HepG2 (cell line): ENCODE results near the gene SEMA3B. TPM values are rescaled to one million over a fixed set of nuclear protein-coding genes. Genes with fewer than 3 reads are reported as not detected.

Experiments
- ATF4 ChIP-seq, 2 experiments: fragments of 450-650 bp in 1 of 2; sonication (generic) in 1 of 2; formaldehyde crosslinking; IDR thresholded peaks; 2 replicates each; pipeline versions ENCODE4 v1.5.0 to v1.8.0; 2020 to 2022; ENCODE audit warnings: mild to moderate bottlenecking in 1 of 2, missing genetic modification reagents in 1 of 2
- MAF1 ChIP-seq: sonication (generic); formaldehyde crosslinking; IDR thresholded peaks from 2 replicates; pipeline ENCODE4 v1.5.0; 2020; ENCODE audit warnings: missing genetic modification reagents, borderline replicate concordance
- NR2F2 ChIP-seq: IDR thresholded peaks from 2 replicates; pipeline ENCODE4 v1.6.1; 2012; ENCODE audit warnings: low read depth, inconsistent platforms, borderline replicate concordance
- SMARCC2 ChIP-seq: fragments of 450-650 bp; IDR thresholded peaks from 2 replicates; pipeline ENCODE4 v1.6.1; 2017; ENCODE audit warnings: antibody characterized with exemption, mild to moderate bottlenecking
- TBP ChIP-seq: sonication (generic); formaldehyde crosslinking; IDR thresholded peaks from 2 replicates; pipeline ENCODE4 v1.5.0; 2020; ENCODE audit warnings: missing genetic modification reagents
- TRIM24 ChIP-seq: sonication (generic); formaldehyde crosslinking; IDR thresholded peaks from 2 replicates; pipeline ENCODE4 v1.8.0; 2022; ENCODE audit warnings: mild to moderate bottlenecking, missing genetic modification reagents
- ZBTB1 ChIP-seq: sonication (generic); formaldehyde crosslinking; IDR thresholded peaks from 2 replicates; pipeline ENCODE4 v1.4.0; 2020; ENCODE audit warnings: missing genetic modification reagents, borderline replicate concordance
- ZNF12 ChIP-seq: sonication (generic); formaldehyde crosslinking; IDR thresholded peaks from 2 replicates; pipeline ENCODE4 v1.5.0; 2020; ENCODE audit warnings: missing genetic modification reagents
- ZNF44 ChIP-seq: sonication (generic); formaldehyde crosslinking; IDR thresholded peaks from 2 replicates; pipeline ENCODE4 v1.5.1; 2020; ENCODE audit warnings: mild to moderate bottlenecking, missing genetic modification reagents
- ZNF513 ChIP-seq: sonication (generic); formaldehyde crosslinking; conservative IDR thresholded peaks from 2 replicates; pipeline ENCODE4 v1.5.0; 2020; ENCODE audit warnings: missing genetic modification reagents
- ZNF598 ChIP-seq: sonication (generic); formaldehyde crosslinking; IDR thresholded peaks from 2 replicates; pipeline ENCODE4 v1.5.1; 2020; ENCODE audit warnings: mild to moderate bottlenecking, missing genetic modification reagents, borderline replicate concordance
- ZNF615 ChIP-seq: sonication (generic); formaldehyde crosslinking; IDR thresholded peaks from 2 replicates; pipeline ENCODE4 v1.5.0; 2020; ENCODE audit warnings: mild to moderate bottlenecking, missing genetic modification reagents, borderline replicate concordance
- ZNF687 ChIP-seq: sonication (generic); formaldehyde crosslinking; IDR thresholded peaks from 2 replicates; pipeline ENCODE4 v1.5.1; 2020; ENCODE audit warnings: mild to moderate bottlenecking, missing genetic modification reagents, moderate library complexity
- ZNF761 ChIP-seq: sonication (generic); formaldehyde crosslinking; conservative IDR thresholded peaks from 2 replicates; pipeline ENCODE4 v1.4.0; 2020; ENCODE audit warnings: mild to moderate bottlenecking, missing genetic modification reagents
- ZSCAN30 ChIP-seq: sonication (generic); formaldehyde crosslinking; IDR thresholded peaks from 2 replicates; pipeline ENCODE4 v1.5.0; 2020; ENCODE audit warnings: mild to moderate bottlenecking, missing genetic modification reagents
- polyA plus RNA-seq, 8 experiments: library from polyadenylated mRNA; depleted of rRNA in 3 of 8; stranded (reverse) in 7 of 8; unstranded in 1 of 8; fragments of >200 nt; fragmentation: Illumina TruSeq in 4 of 8; extraction: Trizol in 4 of 8; gene quantifications; 2 replicates each; pipeline versions ENCODE4 v1.2.1 to v1.2.3, GENCODE V29; 2011 to 2016; ENCODE audit warnings: low read depth in 4 of 8, missing spikeins in 1 of 8, mixed read lengths in 1 of 8; ENCODE audit not compliant: insufficient read depth in 1 of 8
- total RNA-seq, 5 experiments: library from RNA; depleted of rRNA; stranded (reverse); fragments of >200 nt; fragmentation: Illumina TruSeq; extraction: Trizol; gene quantifications; 2 replicates each; pipeline ENCODE4 v1.2.3, GENCODE V29; 2016; ENCODE audit warnings: low read depth in 1 of 5

Gene SEMA3B
- total and polyA plus RNA-seq, 2 of the 13 experiments (the other 11 are each of a cell fraction or from before 2014, with no cell fraction given) = 93.2 to 158 TPM

- 0 out of 2 replicates have a peak, but pooled peaks have one; percentile 23 for TF ChIP-seq ZNF687 (CRISPR knock-in tag)
- TF ChIP-seq ZNF615 = no peak
- no peak for TF ChIP-seq ZSCAN30 (CRISPR knock-in tag)
- TF ChIP-seq NR2F2 = no peak
- no peak for TF ChIP-seq ZNF598 (CRISPR knock-in tag)
- TF ChIP-seq ZNF44 (CRISPR knock-in tag) = no peak
- TF ChIP-seq SMARCC2 = no peak
- no peak for TF ChIP-seq TBP (CRISPR knock-in tag)
- no peak for TF ChIP-seq ATF4 (CRISPR knock-in tag; IDR thresholded peaks at IDR 0.05)
- peak; percentile 78 for TF ChIP-seq ZNF12 (CRISPR knock-in tag)
- TF ChIP-seq ZNF513 (CRISPR knock-in tag) = no peak
- no peak for TF ChIP-seq ZBTB1 (CRISPR knock-in tag)
- no peak for TF ChIP-seq MAF1
- no peak for TF ChIP-seq TRIM24
- TF ChIP-seq ZNF761 (CRISPR knock-in tag) = no peak
Measured at GRCh38 chr3:50316657-50317242, 47.8 kb downstream of the SEMA3B start (continued).
